RPMI7951 (cell line): ENCODE data around the gene PTPRR. TPM values are rescaled to one million over a fixed set of nuclear protein-coding genes. Genes with fewer than 3 reads are reported as not detected.
A peak's percentile ranks its signal among the peaks of the same experiment; 100 is the strongest.
"Not testable (repeated sequence)": the region's sequence is repeated elsewhere in the genome, so short reads cannot be mapped to it uniquely, and the experiment has no call there.

Source experiments
- DNase-seq: peaks from one replicate; pipeline ENCODE4 v3.0.0-alpha.2; 2012; ENCODE audit warnings: low read depth
- total RNA-seq: library from RNA; depleted of rRNA; stranded (reverse); fragments of >200 nt; shearing (Covaris generic); gene quantifications from 2 replicates; pipeline ENCODE4 v1.2.3, GENCODE V29; 2014

PTPRR gene
- total RNA-seq, 1 experiment from 2014 or later = 9.0 TPM

DNA sequence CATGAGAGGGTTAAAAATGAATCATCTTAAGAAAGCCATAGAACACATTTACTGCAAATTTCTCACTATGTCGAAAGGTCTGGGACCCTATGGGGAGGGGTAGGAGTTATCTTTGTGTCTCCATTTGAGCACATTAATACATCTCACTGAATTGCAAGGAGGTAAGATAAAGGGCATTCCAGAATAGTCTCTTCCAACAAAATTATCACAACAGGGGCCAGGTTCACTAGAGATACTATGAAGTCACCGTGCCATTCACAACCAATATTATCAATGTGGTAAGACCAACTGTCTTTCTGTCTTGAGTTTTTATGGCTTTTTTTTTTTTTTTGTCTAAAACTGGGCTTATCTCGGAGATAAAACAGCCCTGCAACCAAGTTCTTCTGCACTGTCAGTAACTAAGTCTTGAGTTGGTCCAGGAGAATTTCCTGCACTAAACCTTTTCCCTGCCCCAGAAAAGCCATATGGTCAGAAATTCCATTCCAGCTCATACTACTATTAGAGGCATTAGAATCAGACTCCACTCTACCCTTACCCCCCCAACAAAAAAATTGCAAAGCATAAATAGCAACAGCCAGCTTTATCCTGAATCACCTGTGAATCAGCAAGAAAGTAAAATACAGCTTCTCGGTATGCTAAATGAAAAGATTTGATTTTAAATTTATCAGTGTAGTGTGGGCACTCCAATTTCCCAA is 79.7 kb downstream of the PTPRR start:
- DNase-seq = no peak

- DNase-seq = no peak
These were observed 81.0 kb downstream of the PTPRR start for GRCh38 chr12:70839544-70839943.

GRCh38 chr12:70838127-70838526 is 82.4 kb downstream of the PTPRR start:
- DNase-seq = no peak

GRCh38 chr12:70837026-70837425 is 83.5 kb downstream of the PTPRR start:
- DNase-seq = no peak

- DNase-seq = no peak
These were observed 84.6 kb downstream of the PTPRR start for GRCh38 chr12:70835948-70836347.

- DNase-seq = peak; percentile 10
These were observed 89.0 kb downstream of the PTPRR start for GRCh38 chr12:70831543-70831942.

DNA sequence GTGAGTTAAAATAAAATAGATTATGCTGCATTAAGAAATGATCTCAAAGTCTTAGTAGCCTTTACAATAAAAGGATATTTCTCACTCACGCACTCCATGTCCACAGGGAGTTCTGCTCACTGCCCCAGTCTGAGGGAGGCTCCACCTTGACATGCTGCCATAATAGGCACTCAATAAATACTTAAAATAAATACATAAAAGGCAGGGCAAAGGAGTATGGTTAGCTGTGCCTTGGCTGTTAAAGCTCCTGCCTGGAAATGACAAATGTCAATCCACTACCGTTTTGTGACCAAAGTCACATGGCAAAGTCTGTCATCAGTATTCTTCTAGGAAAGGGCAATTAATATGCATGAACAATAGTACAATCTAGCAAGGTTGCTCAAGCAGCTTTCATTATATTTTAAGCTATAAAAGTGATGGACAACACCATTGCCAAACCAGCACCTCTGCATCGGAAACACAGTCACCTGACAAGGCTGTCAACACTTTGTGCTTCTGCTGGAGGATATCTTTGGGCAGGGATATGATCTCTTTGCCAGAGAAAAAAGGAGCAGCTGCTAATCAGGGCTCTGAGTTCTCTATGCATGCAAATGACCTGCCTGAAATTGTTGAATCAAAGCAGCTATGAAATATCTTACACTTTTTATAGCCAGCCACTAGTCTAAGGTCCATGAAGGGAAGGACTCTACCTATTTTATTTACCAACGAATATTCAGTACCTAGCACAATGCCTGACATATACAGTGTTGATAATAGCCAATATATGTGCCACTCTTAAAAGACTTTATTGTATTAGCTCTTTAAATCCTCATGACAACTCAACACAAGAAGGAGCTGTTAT is 90.1 kb downstream of the PTPRR start:
- no peak for DNase-seq

DNA sequence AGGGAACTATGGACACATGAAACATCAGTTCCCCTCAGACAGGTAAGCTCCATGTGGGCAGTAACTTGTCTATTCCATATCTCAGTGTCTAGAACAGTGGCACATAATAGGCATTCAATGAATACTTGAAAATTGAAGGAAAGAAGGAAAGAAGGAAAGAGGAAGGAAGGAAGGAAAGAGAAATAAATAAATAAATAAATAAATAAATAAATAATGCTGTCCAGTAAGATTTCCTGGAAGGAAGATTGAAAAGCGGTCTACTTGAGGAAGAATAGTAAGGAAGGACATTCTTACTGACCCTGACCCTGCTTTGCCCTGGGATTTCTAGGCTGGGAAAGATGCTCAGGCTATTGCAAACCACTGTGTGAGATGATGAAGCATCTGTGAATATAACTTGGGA is 91.5 kb downstream of the PTPRR start:
- no peak for DNase-seq

DNA sequence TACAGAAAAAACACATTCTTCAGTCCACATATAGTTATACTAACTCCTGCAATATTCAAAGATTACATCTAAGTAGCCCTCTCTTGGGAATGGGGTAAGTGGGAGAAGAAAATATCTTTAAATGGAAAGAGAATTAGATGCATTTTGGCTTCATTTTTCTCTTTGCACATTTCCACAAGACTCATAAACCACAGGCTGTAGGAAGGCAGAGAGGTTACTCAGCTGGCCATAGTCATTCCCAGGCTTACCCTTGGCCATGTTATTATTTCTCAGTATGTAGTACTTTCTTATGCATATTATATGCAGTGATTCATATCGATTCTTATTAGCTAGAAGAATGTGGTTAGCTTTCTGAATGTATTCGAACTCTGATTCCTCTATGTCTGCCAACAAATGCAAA is 92.2 kb downstream of the PTPRR start:
- no peak for DNase-seq

GRCh38 chr12:70826156-70826555 is 94.4 kb downstream of the PTPRR start:
- DNase-seq = no peak

GRCh38 chr12:70824511-70824910 is 96.0 kb downstream of the PTPRR start:
- DNase-seq = no peak

DNA sequence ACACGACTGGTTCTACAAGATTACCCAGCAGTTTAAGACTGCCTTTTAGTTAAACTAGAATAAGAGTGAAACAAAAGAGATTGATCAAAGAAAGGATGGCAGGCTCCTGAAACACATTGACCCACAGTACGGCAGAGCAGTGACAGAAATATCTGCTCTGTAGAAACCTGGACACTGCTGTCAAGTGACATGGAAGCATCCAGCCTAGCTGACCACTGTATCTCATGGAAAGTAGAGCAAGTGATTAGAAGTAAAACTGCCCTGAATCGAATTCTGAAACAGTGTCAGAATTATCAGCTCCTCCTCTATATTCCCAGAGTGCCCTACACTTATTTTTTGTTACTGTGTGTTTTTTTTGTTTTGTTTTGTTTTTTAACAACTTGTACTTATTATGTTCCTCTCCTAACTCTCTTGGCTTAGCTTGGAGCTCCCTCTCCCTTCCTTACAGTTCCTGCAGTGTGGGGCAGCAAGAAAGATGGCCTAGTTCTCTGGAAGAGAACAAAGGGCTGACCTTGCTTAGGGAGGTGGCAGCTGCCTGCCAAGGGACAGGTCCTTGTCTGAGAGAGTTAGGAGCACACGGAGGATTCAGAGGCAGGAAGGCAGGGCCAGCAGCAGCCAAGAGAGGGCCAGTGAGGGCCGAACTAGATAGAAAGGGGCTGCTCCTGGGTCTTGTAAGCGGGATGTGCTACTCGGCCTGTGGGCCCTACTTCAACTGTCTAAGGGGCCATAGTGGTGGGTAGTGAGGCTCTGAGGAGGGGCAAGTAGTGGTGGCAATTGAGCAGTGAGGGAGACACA is 97.2 kb downstream of the PTPRR start:
- DNase-seq = no peak

- no peak for DNase-seq
These were observed 98.1 kb downstream of the PTPRR start for GRCh38 chr12:70822412-70822811.

DNA sequence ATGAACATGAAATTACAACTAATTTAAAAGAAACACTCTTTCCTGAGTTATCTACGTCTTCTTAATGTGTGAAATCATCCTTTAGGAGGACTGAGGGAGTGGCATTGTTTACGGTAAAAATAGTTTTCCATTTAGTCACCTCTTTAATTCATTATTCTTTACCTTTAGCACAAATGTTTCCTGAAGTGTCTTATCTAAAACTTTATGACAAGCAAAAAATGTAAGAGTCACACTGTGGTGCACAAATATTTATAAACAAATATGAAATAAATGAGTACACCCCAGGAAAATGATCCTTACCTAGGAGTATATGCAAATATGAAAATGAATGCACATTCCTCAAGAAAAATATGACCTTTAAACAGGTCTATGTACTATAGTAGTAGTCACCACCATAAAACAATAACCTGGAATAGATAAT is 104.6 kb downstream of the PTPRR start:
- no peak for DNase-seq

DNA sequence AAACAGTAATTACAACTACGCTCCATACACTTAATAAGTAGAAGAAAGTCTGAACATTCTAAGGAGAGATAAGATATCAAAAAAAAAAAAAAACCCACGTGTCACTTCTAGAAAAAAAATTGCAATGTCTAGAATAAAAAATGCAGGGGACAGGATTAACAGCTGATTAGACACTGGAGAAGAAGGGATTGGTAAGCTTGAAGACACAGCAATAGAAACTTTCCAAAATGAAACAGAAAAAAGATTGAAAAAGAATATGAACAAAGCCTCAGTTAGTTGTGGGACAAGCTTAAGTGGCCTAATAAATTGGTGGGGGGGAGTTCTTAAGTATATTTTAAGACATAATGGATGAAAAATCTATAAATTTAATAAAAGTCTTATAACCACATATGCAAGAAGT is 105.5 kb downstream of the PTPRR start:
- DNase-seq = no peak

DNA sequence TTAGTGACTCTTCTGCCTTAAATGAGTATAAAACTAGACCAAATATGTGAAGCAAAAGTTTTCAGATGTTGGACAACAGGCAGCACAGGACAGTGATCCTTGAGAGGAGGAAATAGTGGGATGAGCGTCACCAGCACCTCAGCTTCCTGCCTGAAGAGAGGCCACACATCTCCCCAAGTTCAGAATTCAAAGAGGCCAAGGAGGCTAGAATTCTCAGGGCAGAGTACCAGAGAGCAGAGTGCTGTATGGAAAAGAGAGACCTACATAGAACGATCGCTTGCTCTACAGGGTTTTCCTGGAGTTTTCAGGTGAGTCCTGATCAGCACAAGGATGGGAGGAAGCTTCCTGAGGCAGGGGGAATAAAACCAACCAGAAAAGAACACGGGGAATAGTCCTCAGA is 107.0 kb downstream of the PTPRR start:
- no peak for DNase-seq

DNA sequence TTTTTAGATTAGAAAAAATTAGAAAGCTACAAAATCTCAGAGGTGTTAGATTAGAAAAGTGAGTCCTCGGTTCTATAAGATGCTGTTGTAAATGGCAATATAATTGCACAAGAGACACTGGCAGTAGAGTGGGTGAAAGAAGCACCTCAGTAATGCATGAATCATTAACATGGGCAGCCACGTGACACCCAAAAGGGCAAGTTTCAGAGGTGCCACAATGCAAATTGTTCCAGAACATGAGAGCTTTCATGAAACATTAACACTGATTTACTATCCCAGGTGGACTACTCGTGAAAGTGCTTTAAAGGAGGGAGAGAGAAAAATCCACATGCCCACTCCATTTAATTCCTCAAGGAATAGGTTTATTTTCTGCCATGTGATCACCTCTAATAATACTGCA is 108.4 kb downstream of the PTPRR start:
- DNase-seq = no peak

DNA sequence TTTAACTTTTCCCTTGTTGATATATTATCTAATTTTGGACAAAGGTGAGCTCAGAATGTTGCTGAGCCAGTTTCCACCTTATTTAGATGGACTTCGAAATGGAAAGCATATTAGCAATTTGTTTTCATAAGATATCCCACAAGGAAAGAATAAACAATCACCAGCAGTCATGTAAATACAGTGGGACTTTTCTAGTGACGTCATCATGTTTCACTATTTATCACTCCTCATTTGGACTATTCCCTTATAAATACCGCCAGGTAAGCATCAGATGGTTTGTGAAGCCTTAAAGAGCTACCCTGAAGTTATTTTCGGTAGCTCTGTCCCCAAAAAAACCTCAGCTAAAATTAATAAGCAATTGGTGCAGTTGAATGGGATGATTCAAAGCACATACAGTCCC is 110.7 kb downstream of the PTPRR start:
- DNase-seq = no peak

GRCh38 chr12:70807993-70808392 is 112.5 kb downstream of the PTPRR start:
- not testable (repeated sequence) for DNase-seq

DNA sequence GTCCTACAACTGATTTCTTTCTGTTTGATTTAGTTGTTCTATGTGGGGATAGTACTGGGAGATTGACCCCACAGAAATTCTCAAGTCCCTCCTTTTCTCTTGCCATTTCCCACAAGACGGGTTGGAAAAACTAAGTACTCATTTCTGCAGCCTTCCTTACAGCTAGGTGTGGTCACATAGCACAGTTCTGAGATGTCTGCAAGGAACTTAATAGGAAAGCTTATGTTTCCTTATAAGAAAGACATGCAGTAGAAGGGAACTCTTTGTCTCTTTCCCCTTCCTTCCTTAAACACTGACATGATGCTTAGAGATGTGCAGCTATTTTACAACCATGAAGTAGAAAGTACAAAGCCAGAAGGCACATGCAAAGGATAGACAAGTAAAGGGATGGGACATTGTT is 113.7 kb downstream of the PTPRR start:
- DNase-seq = no peak

DNA sequence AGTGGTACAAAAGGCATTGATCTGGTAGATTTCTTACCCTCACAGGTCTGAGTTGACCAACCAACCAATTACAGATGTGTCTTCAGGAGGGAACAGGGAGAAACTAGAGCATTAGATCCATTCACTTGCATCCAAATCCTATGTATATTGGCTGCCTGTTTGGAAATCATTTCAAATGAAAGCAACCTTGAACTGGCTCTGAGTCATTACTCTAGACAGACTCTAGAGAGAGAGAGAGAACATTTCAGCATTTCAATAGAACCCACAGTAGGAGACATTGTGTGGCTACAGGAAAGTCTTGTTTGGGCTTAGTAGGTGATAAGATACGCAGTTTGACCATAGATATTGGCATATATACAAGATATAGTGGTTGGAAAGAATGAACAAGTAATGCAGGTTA is 114.5 kb downstream of the PTPRR start:
- no peak for DNase-seq

DNA sequence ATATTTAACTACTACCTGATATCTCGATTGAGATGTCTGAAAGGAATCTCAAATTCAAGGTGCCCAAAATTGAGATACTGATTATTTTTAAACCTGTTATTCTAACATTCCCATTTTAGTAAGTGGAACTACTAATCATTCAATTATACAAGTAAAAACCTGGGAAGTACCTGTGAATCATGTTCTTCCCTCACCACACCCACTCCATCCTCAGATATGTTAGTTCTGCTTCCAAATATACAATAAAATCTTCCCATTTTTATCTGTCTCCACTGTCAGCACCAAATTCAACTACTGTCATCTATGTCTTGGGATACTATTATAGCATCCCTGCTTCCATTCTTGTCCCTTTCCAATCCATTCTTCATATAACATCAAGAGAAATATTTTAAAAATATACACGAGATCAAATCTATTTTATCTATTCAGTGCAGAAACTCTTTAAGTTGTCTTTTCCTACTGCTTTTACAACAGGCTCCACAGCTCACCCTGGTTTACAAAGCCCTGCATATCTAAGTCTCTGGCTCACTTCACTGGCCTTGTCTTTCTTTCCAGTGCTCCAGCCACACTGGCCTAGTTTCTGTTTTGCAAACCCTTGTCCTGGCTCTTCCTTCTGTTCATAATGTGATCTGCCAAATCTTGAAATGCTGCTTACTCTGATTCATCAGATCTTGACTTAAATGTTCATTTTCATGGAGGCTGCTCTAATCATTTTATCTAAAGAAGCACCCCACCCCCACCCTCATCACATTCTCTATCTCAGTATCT is 122.3 kb downstream of the PTPRR start:
- DNase-seq = no peak
